H1 (cell line): ENCODE measurements around the gene FYB2.

Experiments used
- CHD2 ChIP-seq: IDR thresholded peaks from 2 replicates; pipeline ENCODE4 v1.6.1; 2012; ENCODE audit warnings: low read length, improper control_type of control experiment
- CTCF ChIP-seq, 3 experiments: IDR thresholded peaks; 1 replicate in 2 of 3; 2 replicates in 1 of 3; pipeline versions ENCODE4 v1.5.1 to v1.6.1; 2011; ENCODE audit warnings: low read length in 3 of 3, mild to moderate bottlenecking in 3 of 3, inconsistent platforms in 2 of 3, low read depth in 1 of 3, moderate library complexity in 1 of 3; ENCODE audit not compliant: insufficient read depth in 1 of 3; ENCODE audit errors: control extremely low read depth in 1 of 3
- EZH2 ChIP-seq: fragments of 200-600 bp; sonication (generic); IDR thresholded peaks from 2 replicates; pipeline ENCODE4 v1.7.1; 2012; ENCODE audit warnings: low read depth, mild to moderate bottlenecking, moderate library complexity, low read length, inconsistent platforms; ENCODE audit not compliant: severe bottlenecking
- JUN ChIP-seq: IDR thresholded peaks from 2 replicates; pipeline ENCODE4 v1.6.1; 2011; ENCODE audit warnings: low read depth, mild to moderate bottlenecking, improper control_type of control experiment, low read length
- KDM1A ChIP-seq: fragments of 200-600, 300-600 bp; sonication (generic); IDR thresholded peaks from 2 replicates; pipeline ENCODE4 v1.7.1; 2016; ENCODE audit warnings: mild to moderate bottlenecking, low read length, borderline replicate concordance
- SIN3A ChIP-seq, 2 experiments: IDR thresholded peaks in 1 of 2; conservative IDR thresholded peaks in 1 of 2; 2 replicates each; pipeline ENCODE4 v1.6.1; 2011 to 2012; ENCODE audit warnings: low read length in 2 of 2, improper control_type of control experiment in 1 of 2, low read depth in 1 of 2, mild to moderate bottlenecking in 1 of 2
- SP2 ChIP-seq: IDR thresholded peaks from 2 replicates; pipeline ENCODE4 v1.6.1; 2012; ENCODE audit warnings: mild to moderate bottlenecking, low read length, inconsistent platforms

GRCh38 chr1:56782773-56783172, 36.4 kb downstream of the FYB2 start:
- no peak for TF ChIP-seq CTCF (IDR thresholded peaks at IDR 0.05; ENCODE audit: control extremely low read depth in 1 of 3, insufficient read depth in 1 of 3, low read depth in 1 of 3, low read length in 3 of 3)
- TF ChIP-seq SIN3A (conservative IDR thresholded peaks at IDR 0.05 in 1 of 2, IDR thresholded peaks at IDR 0.05 in 1 of 2; ENCODE audit: low read depth in 1 of 2, low read length in 2 of 2), result no peak
- TF ChIP-seq KDM1A, result no peak
- no peak for TF ChIP-seq CHD2
- TF ChIP-seq JUN, result no peak
- no peak for TF ChIP-seq SP2
- TF ChIP-seq EZH2, result no peak
